ENCODE results near the gene CEP55.

- TF ChIP-seq POLR2A (IDR thresholded peaks at IDR 0.05; ENCODE audit: low read length) (no peak), GATA1 (IDR thresholded peaks at IDR 0.05; ENCODE audit: low read depth, low read length) (no peak)
Measured at GRCh38 chr10:93548376-93549071, 52.1 kb downstream of the CEP55 start.

Data from erythroblast (primary cell).